ENCODE results near the gene SEMA5A. TPM values are rescaled to one million over a fixed set of nuclear protein-coding genes. Genes with fewer than 3 reads are reported as not detected.
A peak's percentile ranks its signal among the peaks of the same experiment; 100 is the strongest.

Gene SEMA5A
- total RNA-seq, 1 donor from 2014 or later: 2.2 TPM

DNA sequence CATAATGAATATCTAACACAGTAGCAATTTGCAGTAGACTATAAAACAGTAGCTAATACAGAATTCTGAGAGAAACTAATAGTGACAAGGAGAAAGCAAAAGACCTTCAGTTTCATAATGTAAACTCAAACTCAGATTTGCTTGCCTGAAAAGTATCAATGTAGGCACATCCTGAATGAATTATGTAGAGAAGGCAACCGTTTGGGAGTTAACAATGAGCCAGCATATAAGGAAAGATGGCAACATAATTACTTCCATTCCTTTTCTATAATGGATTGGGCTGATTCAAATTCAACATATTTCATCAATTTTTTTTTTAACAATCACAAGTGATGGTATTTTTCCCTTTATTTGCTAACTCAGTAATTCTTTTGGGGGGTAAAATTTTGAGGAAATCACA lies 261.6 kb downstream of the SEMA5A start:
- no peak for DNase-seq (ENCODE audit: low read depth)

- no peak for DNase-seq (ENCODE audit: low read depth)
These were observed 262.4 kb downstream of the SEMA5A start for GRCh38 chr5:9283473-9283872.

DNA sequence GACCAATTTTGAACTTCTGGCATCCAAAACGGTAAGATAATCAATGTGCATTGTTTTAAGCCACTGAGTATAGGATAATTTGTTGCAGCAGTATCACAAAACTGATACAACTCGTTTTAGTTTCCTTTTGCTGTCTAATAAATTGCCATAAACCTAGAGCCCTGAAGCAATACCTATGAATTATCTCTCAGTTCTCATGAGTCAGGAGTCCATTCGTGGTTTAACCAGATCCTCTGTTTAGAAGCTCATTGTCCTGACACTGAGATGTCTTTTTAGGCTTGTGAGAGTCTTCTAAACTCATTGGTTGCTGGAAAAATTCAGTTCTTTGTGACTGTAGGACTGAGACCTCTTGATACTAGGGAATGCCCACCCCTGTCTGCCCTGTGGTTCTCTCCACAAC lies 262.9 kb downstream of the SEMA5A start:
- DNase-seq (ENCODE audit: low read depth): no peak

GRCh38 chr5:9282211-9282610 lies 263.7 kb downstream of the SEMA5A start:
- peak; percentile 11 for DNase-seq (ENCODE audit: low read depth)

- no peak for DNase-seq (ENCODE audit: low read depth)
These were observed 266.1 kb downstream of the SEMA5A start for GRCh38 chr5:9279774-9280173.

DNA sequence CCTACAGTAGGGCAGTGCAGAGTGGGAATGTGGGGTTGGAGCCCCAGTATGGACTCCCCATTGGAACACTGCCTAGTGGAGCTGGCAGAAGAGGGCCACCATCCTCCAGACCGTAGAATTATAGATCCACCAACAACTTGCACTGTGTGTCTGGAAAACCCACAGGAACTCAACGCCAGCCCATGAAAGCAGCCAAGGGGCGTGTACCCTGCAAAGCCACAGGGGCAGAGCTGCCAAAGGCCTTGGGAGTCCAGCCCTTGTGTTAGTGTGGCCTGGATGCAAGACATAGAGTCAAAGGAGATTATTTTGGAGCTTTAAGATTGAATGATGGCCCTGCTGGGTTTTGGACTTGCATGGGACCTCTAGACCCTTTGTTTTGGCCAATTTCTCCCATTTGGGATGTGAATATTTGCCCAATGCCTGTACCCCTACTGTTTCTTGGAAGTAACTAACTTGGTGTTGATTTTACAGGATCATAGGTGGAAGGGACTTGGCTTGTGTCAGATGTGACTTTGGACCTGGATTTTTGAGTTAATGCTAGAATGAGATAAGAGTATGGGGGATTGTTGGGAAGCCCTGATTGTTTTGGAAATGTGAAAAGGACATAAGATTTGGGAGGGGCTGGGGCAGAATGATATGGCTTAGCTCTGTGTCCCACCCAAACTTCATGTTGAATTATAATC lies 266.8 kb downstream of the SEMA5A start:
- DNase-seq (ENCODE audit: low read depth): peak; percentile 30

DNA sequence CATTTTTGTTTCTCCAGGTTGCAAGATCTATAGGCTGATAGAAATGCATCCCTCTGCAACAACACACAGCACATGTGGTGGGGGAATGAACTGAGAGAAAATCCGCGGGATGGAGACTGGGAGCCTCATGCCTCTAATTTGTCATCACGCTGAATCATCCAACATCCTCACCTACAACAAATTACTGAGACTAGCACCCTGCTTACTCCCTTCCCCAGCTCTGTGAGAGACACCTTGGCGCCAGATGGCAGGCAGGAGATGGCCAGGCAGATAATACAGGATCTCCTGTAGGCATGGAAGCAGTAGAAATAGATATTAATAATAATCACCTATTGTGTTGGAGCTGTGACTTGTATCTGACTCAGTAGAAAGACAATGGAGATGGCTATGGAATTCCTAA lies 276.9 kb downstream of the SEMA5A start:
- DNase-seq (ENCODE audit: low read depth): no peak

DNA sequence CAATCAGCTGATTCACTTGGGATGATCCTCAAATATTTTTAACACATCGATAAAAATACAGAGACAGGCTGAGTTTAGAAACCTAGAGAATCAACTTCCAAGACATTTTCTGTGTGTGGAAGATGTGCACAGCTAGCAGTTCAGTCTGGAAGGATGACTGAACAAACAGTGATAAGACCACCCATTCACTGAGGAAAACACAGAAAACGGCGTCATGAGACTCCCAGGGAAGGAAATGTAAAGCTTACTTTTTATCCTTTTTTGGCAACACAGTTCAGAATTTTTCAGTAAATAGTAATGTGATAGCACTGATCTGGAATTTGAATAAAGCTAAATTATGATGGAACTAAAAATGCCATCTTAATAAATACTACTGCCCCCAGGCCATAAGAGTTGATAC lies 277.6 kb downstream of the SEMA5A start:
- no peak for DNase-seq (ENCODE audit: low read depth)

GRCh38 chr5:9265441-9266287 lies 280.2 kb downstream of the SEMA5A start:
- peak; percentile 89 for DNase-seq (ENCODE audit: low read depth)

GRCh38 chr5:9264301-9264700 lies 281.6 kb downstream of the SEMA5A start:
- DNase-seq (ENCODE audit: low read depth): no peak

DNA sequence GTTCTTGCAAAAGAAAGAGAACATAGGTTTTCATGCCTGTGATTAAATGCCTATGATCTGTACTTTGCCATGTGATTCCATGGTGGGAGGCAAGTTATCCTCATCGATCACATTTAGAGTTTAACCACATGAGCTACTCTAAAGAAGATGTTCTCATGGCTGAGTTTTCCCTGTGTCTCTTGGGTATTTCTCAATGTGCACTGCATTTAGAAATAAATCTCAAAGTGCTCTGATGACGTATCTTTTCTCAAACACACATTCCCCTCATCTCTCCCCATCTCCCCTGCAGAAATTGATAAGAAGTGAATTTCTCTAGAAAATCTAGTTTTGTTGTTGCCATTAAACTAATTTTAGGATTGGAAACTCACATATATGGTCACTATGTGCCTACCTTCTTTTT lies 282.2 kb downstream of the SEMA5A start:
- no peak for DNase-seq (ENCODE audit: low read depth)

GRCh38 chr5:9251379-9251980 lies 294.4 kb downstream of the SEMA5A start:
- DNase-seq (ENCODE audit: low read depth): no peak

- DNase-seq (ENCODE audit: low read depth): no peak
These were observed 296.6 kb downstream of the SEMA5A start for GRCh38 chr5:9249231-9249630.

- peak; percentile 14 for DNase-seq (ENCODE audit: low read depth)
These were observed 300.8 kb downstream of the SEMA5A start for GRCh38 chr5:9245071-9245470.

DNA sequence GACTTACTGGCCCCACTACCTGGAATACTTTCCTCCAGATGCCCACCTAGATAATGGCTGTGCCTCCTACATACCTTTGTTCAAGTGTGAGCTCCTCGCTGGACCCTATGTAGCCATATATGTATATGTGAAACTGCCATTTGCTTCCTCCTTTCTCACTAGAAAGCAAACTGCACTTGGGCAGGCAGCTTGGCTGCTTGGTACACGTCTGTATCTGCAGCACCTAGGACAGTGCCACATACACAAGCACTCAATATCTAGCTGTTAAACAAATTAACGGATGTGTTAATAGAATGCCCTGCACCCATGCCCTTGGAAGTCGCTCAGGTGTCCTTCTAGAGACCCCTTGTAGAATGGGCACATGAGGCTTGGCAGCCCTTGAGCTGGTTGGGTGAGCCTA lies 301.5 kb downstream of the SEMA5A start:
- no peak for DNase-seq (ENCODE audit: low read depth)

- DNase-seq (ENCODE audit: low read depth): no peak
These were observed 304.2 kb downstream of the SEMA5A start for GRCh38 chr5:9241479-9242305.

DNA sequence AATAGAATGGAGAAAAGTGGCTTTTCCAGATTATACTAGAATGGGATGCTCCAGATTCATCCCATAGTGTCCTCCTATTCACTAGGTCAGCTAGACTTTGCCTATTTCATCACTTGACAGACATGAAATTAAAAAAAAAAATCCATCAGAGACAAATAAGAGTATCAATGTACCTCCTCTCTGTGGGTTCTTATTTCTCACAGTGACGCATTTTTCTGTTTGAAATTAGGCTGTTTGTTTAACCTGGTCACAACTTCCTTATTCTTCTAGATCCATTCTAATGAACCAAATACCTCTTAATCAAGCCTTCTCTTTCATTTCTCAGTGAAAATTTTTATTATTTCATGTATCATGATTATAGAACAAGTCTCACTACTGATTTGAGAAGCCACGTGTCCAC lies 305.4 kb downstream of the SEMA5A start:
- no peak for DNase-seq (ENCODE audit: low read depth)

DNA sequence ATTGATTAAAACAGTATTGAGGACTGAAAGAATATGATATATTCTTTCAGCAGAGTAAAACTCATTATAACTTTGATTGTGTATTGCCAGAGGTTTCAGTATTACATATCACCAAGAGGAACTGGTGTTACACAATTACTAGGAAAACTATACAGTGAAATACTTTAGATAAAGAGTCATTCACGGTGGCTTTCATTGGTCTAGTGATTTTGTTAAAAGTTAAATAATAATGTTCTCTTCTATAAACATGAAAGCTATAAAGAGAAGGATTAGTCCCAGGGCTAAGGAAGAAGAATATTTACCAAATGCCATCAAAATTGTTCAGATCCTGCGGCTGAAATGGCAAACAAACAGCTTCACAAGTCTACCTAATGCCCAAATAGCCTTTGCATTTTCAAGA lies 306.2 kb downstream of the SEMA5A start:
- DNase-seq (ENCODE audit: low read depth): no peak

DNA sequence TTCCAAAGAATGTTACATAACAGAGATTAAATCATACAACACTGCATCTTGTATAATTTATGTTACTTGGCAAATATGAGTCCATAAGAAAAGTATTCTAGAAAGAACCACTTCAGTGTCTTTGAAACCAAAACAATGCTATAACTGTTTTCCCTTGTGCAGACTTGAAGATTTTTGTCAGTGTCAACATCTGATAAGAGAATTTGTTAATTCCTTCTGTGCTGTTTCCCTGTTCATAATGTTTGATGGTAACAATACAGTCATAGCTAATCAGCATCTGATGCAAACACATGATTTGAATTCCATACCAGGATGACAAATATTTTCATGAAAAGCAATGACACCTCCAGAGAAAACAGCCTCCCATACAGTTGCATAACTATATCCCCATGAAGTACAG lies 306.8 kb downstream of the SEMA5A start:
- no peak for DNase-seq (ENCODE audit: low read depth)

GRCh38 chr5:9233712-9234111 lies 312.2 kb downstream of the SEMA5A start:
- peak; percentile 38 for DNase-seq (ENCODE audit: low read depth)

DNA sequence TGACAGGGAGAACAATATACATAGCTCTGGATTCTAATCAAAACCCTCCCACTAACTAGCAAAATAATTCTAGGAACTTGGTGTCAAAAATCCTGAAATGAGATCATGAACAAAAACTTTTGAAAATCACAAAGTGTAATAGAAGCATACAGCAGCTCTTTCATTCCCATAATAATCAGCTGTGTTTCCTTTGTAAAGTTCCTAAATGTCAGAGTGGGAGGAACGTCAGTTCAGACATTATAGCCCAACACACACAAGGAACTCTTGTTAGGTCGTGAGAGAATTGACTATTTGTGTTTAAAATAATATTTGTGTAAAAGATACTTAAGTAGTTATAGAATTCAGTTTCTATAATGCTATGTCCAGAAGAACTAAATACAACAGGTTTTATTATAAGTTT lies 312.8 kb downstream of the SEMA5A start:
- DNase-seq (ENCODE audit: low read depth): no peak

DNA sequence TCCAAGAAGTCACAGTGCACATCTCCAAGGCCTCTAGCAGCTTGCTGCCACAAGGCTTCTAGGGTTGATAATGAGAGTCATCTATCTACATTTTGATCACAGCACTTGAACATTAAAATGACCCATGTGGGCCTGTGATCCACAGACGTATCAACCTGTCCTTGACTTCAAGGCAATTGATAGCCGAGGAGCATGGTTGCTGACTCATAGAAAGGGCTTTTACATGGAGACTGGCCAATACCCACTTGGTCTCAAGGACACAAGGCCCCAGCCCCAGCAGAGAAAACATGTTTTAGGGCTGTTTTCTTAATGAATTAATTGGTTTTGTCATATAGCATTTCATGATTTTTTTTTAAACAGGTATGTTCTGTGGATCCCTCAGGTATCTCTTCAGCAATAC lies 314.0 kb downstream of the SEMA5A start:
- DNase-seq (ENCODE audit: low read depth): no peak
